Measurements from ENCODE around the gene HOXD8.

HOXD8 gene

DNA sequence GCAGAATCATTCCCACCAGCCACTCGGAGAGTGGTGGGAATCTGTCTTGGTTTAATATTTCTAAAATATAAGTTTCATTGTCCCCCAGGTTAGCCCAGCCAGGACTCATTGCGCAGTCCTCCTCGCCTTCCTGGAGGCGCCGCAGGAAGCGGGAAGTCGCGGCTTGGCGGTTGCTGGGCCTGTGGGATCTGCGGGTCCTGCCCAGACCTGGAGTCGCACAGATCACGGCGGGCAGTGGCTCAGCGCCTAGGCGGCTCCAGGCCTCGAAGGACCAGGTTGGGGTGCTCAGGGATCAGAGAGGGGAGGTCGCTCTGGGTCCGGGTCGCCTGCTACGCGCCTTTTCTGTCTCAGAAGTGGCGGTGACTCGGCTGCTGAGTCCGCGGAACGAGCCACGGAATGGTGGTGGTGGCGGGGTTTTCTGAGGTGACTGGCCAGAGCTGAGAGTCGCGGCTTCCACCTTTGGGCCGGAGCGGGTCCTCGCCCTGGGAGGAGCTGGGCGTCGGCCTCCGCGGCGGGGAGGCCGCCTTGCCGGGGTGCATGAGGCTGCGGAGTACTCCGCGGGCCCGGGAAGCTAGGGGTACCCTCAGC, 30.3 kb downstream of the HOXD8 start:
- no peak for DNase-seq (ENCODE audit: low read depth in 2 of 2)

DNA sequence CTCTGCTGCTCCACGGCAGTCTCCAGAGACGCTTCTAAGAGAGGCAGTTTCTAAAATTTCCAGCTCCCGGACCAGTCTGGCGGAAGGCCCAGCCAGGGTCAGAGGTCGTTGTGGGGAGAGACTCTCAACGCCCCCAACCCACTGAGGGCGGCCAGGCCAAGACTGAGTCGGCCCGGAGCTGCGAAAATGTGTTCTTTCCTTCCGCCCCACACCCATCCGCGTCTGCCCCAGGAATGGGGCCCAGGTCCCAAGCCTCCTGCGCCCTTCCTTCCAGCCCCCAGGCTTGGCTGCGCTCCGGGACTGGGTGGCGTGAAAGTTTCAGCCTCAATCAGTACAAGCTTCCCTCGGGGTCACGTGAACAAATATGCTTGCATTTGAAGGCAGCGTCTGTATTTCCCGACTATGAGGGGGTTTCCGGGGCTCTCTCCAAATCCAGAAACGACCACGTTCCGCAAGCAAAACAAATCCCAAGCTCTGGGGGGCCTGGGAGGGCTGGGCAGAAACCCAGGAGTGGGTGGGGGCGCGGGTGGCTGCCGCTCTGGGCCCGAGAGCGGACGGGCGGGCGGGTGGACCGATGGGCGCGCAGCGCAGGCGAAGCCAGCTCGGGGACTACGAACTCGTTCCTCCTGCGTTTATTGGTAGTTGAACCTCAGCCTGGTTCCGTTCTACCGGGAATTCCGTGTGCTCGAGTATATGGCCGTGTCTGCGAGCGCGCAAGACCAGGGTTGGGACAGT, 30.9 kb downstream of the HOXD8 start:
- DNase-seq (ENCODE audit: low read depth in 2 of 2), result no peak

DNA sequence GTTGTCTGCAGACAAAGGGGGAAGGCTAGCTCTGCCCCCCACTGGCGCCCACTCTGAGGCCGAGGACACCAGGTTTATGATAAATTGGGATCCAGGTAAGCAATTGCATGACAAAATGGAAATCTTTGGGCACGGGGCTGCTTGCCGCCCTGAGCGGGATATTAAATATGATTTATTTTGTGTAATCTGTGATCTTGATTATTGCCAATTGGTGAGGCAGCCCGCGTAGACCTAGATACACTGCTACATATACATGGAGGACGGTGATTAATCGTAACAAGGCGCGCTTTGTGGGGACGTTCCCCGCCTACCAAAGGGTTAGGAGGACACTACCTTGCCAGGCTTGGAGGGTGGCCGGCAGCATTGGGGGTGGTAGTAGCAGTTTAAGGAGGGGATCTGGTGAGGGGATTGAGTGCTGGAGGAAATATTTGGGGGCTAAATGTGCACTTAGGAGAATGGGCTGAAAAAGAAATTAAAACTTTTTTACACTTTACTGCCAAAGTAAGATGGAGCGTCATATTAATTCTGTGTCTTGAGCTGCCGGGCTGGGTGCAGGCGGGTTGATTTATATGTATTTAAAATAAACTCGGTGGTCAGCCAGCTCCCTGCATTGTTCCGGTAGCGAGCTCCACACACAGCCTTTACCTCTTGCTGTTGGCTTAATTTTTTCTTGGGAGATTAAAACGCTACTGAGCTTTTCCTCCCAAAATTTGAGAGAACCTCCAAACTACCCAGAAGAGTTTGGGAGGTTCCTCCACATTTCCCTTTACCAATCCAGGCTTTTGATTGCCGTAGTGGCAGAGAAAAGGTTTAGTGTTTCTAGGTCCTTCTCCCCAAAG, 31.7 kb downstream of the HOXD8 start:
- no peak for DNase-seq (ENCODE audit: low read depth in 2 of 2)

DNA sequence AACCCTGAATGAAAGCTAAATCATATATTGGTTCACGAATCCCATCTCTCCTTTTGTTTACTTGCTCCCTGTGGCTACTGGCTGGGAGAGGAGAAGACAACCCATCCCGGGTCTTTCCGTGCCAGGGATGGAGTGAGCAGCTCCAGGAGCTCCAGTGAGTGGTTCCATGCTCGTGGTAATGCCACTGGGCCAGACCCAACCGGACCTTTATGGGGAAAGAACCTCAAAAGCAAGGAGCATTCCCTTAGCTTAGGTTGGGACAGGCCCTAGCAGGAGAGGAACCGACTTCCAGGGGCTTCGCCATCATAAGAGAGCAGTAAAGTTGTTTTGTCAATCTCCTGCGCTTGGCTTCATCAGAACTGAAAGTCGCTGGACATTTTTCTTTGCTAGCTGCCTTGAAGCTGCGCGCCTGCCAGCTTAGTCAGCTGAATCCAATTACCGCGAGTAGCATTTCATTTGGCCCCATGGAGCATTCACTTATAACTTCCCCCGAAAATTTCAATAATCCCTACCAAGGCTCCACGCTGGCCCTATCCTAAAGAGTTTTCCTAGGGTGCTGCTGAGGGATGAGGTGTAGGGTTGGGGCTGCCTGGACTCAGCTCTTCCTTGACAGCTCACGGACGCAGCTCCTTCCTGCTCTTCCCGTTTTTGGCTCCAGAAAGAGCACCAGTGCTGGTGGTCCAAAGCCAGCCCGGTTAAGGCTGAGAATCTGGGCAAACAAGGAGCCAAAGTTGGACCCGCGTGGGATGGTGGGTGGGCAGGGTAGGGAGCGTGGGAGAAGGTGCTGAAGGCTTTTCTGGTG, 32.5 kb downstream of the HOXD8 start:
- DNase-seq (ENCODE audit: low read depth in 2 of 2), result no peak

DNA sequence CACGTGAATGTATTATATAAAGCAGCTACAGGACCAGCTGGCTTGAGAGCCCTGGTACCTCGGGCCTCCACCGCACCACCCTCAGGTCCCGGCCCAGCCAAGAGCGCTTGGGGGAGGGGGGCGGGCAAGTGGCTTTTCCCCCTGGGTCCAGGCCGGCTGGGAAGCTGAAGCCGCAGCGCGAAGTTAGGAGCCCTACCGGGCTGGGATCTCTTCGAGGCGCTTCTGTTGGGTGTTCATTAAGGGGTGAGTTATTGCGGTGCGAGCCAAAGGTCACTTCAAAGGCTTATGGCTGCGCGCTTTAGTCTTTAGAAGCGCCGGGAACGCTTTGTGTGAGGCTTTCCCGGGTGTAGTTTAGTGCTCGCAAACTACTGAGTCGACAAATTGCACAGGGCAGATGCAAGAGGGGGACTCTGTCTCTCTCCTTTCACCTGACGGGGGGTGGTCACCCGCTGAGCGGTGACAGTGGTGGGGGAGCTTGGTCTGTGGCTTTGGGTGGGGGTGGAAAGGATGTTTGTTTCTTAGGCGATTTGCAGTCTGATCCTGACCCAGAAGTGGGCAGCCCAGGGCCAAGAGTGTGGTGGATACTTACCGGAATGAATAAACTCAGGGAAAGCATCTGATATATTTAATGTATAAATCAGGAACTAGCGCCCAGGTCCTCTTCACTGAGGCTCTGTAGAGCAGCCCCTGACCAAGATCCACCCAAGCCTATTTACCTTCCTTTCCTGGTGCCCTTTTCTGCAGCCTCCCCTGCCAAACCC, 33.6 kb downstream of the HOXD8 start:
- DNase-seq (ENCODE audit: low read depth in 2 of 2), result no peak

DNA sequence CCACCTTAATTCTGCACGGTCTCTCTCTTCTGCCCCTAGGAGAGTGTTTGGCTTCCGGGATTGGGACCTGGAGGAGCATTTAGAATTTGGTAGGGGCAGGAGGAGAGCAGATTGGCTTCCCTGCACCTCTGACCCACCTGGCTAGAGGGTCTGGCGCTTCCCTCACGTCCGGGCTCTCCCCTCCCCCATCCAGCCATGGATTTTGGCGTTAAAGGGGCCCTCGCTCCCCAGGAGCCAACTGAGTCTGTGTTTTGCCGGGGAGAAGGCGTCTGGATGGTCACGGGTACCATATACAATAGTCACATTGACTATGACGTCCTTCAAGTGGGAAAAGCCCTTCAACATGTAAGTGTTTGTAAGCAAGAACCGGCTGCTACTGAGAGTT, 34.2 kb downstream of the HOXD8 start:
- no peak for DNase-seq (ENCODE audit: low read depth in 2 of 2)

DNA sequence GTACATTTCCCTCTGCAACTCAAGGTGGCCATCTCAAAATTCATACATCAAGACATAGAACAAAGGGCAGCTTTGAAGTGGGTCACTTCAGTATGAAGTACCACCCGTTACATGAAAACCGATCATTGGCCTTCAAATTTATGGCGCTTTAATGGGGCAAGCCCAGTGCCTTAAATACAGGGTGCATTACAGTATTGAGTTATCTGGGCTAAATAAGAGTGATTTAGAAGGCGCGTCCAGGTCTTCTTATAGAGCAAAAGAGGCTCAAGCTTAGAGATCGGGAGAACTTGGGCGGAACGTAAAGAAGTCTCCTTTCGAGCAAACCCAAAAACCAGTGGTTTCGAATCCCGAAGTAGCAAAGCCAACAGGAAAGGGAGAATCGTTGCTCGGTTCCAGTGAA, 34.7 kb downstream of the HOXD8 start:
- no peak for DNase-seq (ENCODE audit: low read depth in 2 of 2)

DNA sequence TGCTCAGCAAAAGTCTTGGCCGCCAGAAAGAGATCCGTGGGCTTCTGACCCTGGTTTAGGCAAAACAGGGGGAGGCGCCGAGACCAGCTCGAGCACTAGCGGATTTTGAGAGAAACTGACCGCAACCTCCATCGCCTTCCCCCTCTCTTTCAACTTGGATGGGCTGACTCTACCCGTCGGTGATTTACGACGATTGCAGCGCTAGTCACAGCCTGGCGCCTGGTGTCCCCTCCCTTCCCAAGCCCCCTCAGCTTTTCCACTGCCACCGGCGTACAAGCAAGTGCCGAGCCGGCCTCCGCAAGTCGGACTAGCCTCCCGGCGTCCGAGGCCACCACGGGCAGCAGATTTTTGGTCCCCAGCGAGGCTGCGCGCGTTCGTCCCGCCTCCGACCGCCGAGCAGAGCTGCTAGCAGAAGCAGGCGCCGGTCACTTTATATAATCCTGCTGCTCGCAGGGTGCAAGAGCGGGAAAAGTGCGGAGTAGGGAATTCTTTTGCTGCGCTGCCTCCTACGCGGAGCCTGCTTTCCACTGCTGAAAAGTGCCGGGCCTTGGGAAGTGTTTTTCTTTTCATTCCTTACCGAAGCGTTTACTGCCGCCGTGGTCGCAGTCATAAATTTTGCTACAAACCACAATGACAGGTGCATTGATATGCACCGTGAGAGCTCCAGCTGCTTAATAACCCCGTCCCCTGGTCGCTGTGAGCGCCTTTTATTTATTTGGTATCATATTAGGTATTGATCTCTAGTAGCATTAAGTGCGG, 35.3 kb downstream of the HOXD8 start:
- no peak for DNase-seq (ENCODE audit: low read depth in 2 of 2)

DNA sequence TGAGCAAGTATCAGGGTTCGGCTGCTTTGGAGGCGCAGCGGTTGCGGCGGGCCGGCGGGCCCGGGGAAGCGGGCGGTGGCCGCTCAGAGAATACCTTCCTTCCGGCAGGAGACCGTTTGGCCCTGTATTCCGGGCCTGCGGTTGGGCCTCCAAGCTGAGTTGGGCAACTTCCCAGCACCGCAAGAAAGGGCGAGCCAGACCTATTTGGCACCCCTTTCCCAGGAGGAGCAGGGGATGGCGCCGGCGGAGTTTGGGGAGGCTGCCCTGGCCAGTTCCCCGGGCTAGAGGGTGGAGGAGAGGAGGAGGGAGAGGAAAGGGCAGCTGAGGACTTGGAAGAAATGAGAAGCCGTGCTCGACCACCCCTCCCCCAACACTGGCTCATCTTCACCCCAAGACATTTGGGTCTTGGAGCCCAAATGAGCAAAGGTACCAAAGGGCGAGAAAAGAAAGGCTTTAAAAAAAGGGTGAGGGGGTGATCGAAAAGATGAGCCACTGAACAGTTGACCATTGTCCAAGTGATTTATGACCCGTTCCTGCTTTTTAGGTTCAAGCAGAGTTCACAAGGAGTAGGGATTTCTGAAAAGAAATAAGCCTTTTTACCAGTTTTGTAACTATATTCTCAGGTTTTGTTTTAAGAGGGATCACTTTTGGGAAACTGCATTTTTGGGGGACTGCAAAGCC, 36.0 kb downstream of the HOXD8 start:
- DNase-seq (ENCODE audit: low read depth in 2 of 2), result no peak

DNA sequence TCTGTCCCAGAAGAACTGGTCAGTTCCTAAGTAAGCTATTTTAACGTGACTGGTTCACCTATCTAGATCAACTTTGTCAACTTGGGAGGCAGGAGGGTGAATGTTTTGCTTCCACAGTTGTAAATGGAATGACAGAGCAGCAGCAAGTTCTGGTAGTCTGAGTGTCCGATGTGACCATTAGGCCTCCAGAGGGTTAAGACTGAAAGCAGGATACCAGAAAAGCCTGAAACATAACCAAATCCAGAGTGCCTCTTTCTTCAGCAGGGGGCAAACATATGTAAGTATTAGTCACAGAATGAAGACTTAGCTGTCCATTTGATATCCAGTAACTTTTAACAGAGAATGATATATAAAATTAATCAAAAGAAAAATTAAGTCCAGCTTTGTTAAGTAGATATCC, 36.8 kb downstream of the HOXD8 start:
- DNase-seq (ENCODE audit: low read depth in 2 of 2), result no peak

DNA sequence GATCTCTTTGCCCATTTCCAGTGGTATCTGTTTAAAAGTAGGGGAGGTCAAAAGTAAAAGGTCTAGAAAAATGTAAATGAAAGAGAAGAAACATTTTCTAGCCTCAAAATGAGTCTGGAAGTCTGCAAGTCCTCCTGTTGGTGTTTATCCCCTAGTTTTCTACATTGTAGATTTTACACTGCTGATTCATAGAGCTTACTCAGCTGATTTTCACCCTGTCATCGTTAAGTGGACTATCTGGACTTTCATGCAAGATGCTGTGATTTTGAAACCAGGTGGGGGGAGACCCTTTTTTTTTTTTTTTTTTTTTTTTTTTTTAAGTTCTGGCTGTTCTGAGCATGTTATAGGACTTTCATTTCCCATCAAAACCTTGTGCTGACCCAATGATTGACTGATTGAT, 37.9 kb downstream of the HOXD8 start:
- no peak for DNase-seq (ENCODE audit: low read depth in 2 of 2)

DNA sequence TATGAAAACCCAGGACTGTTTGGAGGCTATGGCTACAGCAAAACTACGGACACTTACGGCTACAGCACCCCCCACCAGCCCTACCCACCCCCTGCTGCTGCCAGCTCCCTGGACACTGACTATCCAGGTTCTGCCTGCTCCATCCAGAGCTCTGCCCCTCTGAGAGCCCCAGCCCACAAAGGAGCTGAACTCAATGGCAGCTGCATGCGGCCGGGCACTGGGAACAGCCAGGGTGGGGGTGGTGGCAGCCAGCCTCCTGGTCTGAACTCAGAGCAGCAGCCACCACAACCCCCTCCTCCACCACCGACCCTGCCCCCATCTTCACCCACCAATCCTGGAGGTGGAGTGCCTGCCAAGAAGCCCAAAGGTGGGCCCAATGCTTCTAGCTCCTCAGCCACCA, 39.7 kb downstream of the HOXD8 start:
- DNase-seq (ENCODE audit: low read depth in 2 of 2), result no peak

DNA sequence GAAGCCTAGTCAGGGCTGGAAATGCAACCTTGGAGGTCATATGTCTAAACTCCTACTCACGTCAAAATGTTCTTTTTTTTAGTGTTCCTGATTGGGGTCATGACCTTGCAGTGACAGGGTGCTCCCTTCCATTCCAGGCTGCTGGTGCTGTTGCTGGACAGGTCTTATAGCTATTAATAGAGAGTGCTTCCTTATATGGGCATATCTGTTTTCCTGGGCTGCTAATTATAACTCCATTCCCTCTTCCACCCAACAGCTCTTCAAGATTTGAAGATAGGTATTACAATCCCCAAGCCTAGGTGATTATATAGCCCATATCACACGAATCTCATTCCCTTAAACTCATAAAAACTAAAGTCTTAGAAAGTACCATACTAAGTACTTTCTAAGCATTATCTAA, 40.2 kb downstream of the HOXD8 start:
- DNase-seq (ENCODE audit: low read depth in 2 of 2), result no peak

DNA sequence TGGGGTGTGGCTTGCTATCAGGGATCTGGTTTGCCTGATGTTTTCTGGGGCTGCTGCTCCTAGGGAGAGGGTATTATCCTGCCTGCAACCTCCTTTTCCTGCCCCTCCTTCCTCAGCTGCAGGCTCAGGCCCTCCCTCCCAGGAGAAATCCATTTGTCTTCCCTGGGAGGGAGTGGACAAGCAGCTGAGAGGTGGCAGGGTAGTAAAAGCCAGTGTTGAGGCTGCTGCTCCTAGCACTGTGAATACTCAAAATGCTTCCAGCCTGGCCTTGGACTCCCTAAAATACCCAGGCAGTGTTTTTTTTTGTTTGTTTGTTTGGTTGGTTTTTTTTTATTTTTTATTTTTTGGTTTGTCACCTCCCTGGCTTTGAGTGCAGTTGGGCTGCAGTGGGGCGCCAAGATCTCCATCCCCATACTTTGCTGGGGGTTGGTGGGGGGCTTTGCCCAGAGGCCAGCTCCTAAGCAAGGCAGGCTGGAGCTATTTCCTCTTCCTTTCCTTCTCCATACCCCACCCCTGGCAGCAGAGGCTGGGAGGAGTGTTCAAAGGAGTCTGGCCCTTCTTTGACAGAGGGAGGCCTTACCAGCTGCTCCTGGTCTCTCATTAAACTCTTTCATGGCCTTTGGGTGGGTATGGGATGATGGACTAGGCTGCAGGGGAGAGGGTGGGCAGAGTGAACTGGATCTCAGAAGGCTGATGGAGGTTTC, 41.2 kb downstream of the HOXD8 start:
- DNase-seq (ENCODE audit: low read depth in 2 of 2), result no peak

DNA sequence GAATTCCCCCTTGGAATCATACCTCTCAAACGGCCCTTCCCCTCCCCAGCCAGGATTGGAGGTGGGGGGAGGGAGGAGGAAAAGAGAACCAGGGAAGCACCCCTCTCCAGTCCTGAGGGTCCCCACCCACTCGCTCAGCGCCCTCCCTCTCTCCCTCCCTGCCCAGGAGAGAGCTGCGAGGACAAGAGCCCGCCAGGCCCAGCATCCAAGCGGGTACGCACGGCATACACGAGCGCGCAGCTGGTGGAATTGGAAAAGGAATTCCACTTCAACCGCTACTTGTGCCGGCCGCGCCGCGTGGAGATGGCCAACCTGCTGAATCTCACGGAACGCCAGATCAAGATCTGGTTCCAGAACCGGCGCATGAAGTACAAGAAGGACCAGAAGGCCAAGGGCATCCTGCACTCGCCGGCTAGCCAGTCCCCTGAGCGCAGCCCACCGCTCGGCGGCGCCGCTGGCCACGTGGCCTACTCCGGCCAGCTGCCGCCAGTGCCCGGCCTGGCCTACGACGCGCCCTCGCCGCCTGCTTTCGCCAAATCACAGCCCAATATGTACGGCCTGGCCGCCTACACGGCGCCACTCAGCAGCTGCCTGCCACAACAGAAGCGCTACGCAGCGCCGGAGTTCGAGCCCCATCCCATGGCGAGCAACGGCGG, 42.0 kb downstream of the HOXD8 start:
- DNase-seq (ENCODE audit: low read depth in 2 of 2), result no peak

DNA sequence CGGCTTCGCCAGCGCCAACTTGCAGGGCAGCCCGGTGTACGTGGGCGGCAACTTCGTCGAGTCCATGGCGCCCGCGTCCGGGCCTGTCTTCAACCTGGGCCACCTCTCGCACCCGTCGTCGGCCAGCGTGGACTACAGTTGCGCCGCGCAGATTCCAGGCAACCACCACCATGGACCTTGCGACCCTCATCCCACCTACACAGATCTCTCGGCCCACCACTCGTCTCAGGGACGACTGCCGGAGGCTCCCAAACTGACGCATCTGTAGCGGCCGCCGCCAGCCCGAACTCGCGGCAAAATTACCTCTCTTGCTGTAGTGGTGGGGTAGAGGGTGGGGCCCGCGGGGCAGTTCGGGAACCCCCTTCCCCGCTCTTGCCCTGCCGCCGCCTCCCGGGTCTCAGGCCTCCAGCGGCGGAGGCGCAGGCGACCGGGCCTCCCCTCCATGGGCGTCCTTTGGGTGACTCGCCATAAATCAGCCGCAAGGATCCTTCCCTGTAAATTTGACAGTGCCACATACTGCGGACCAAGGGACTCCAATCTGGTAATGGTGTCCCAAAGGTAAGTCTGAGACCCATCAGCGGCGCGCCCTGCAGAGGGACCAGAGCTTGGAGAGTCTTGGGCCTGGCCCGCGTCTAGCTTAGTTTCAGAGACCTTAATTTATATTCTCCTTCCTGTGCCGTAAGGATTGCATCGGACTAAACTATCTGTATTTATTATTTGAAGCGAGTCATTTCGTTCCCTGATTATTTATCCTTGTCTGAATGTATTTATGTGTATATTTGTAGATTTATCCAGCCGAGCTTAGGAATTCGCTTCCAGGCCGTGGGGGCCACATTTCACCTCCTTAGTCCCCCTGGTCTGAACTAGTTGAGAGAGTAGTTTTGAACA, 42.7 kb downstream of the HOXD8 start:
- no peak for DNase-seq (ENCODE audit: low read depth in 2 of 2)

DNA sequence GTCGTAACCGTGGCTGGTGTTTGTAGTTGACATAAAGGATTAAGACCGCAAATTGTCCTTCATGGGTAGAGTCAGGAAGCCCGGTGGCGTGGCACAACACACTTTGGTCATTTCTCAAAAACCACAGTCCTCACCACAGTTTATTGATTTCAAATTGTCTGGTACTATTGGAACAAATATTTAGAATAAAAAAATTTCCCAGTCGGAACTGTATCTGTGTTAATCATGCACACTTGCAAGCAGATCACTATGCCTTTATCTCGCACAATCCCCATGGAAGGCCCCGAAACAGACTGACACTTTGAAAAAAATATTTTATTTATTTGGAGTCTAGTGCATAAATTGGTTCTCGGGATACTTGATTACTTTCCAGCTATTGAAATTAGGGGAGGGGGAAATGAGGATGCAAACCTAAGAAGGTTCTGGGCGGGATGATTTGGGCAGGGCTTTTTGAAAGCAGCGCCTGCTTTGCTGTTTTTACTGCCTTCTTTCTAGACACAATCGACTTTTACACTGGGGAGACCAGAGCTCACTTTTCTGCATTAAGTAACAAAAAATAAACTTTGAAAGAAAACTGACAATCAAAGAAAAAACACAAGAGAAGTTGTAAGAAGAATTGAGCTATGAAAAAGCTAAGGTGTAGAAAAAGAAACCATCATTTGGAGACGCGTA, 43.5 kb downstream of the HOXD8 start:
- DNase-seq (ENCODE audit: low read depth in 2 of 2), result no peak

Data from stimulated activated CD4-positive, alpha-beta T cell treated with anti-CD3 and anti-CD28 coated beads, Interleukin-4, amount 100 ng/mL, for 48 hours (primary cell).